ENCODE results near the gene METTL18.
"Not testable (repeated sequence)": the region's sequence is repeated elsewhere in the genome, so short reads cannot be mapped to it uniquely, and the experiment has no call there.

Gene METTL18

DNA sequence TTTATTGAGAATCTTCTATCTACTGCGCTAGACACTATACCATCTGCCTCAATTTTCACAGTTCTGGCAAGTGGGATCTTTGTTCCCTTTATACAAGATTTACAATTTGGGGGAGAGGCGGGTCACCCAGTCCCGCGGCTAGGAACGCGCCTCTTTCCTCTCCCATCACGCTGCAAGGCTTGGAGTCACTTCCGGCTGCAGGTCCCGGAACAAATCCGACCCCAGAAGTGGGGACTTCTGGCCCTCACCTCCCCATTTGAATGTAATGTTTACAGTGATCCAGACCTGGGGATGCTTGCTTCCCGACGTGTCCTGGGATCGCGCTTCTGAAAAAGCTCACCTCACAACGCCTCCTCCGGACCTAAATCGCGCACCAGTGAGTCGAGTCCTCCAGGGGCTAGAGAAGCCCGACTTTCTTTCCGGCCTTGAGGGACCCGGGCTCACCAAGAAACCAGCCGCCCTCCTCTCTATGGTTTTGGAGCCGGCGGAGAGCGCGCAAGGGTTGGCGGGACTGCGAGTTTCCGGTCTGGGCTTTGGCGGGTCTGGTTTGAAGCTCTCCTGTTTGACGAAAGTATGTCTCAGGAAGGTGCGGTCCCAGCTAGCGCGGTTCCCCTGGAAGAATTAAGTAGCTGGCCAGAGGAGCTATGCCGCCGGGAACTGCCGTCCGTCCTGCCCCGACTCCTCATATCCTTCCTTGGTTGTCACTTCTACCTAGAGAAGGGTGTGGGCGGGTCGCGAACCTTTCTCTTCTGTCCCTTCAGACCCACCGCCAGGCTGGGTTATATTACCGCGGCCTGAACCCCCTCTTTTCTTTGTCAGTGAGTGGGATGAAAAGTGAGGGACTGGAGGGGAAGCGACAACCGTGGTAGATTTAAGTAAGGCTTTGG is at the start of gene METTL18:
TSS of gene METTL18 (minus strand) at position 378 of the 887 bp plus-strand sequence. CDS start 1,212 bp downstream, outside the sequence.
- peak; percentile 88 for DNase-seq (ENCODE audit: low read depth)

DNA sequence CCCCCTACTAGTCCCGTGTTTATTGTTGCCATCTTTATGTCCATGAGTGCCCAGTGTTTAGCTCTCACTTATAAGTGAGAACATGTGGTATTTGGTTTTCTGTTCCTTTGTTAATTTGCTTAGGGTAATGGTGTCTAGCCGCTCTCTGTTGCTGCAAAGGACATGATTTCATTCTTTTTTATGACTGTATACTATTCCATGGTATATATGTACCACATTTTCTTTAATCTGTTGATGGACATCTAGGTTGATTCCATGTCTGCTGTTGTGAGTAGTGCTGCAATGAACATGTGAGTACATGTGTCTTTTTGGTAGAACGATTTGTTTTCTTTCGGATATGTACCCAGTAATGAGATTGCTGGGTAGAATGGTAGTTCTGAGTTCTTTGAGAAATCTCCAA is 44.2 kb upstream of the METTL18 start:
- DNase-seq (ENCODE audit: low read depth): no peak

DNA sequence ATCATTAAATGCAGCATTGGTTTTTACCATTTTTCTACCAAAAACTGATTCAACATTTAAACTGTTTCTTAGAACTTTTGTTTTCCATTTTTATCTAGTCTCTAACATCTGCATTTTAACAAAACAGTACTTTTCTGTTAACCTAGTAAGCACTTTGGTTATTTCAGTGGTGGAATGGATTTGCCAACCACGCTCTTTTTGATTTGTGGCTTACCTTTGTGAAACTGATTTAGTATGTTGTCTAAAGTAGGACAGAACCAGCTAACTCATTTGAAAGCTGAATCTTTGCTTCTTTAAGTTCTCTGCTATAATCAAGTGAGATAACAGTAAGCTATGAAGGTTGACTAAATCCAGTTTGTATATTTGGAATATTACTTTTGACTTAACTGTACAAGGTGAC is 41.5 kb upstream of the METTL18 start:
- DNase-seq (ENCODE audit: low read depth): no peak

DNA sequence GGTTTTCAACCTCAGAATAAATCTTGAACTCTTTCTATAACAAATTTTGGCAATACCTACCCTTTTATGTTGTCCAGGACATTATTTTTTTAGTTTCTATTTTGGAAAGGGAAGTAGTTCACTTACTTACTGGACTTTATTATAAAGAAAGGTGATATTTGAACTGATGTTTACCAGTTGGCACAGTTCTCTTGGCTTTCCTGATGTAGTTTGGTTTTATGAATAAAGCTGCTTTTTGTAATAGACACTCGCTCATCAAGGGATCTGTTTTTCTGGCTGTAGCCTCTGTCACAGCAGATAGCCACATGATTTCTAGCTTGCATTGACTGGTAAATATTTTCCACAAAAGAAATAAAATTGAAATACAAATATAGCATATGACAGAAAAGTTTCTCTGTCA is 40.9 kb upstream of the METTL18 start:
- DNase-seq (ENCODE audit: low read depth): no peak

DNA sequence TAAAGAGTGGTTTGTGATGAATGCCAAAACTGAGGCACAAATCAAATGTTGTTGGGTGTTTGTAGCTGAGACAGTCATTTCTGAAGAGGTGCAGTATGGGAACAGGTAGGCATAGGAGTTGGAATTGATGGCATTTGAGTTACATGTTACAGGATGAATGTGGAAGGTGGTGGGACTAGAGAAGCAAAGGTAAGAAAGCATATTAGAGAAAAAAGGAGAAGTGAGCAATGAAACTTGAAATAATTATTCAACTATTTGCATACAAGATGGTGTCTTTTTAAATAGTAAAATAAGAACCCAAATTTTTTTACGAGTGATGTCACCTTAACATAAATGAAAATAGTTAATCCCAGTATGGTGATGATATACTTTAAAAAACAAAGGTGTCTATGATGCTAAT is 40.2 kb upstream of the METTL18 start:
- DNase-seq (ENCODE audit: low read depth): no peak

DNA sequence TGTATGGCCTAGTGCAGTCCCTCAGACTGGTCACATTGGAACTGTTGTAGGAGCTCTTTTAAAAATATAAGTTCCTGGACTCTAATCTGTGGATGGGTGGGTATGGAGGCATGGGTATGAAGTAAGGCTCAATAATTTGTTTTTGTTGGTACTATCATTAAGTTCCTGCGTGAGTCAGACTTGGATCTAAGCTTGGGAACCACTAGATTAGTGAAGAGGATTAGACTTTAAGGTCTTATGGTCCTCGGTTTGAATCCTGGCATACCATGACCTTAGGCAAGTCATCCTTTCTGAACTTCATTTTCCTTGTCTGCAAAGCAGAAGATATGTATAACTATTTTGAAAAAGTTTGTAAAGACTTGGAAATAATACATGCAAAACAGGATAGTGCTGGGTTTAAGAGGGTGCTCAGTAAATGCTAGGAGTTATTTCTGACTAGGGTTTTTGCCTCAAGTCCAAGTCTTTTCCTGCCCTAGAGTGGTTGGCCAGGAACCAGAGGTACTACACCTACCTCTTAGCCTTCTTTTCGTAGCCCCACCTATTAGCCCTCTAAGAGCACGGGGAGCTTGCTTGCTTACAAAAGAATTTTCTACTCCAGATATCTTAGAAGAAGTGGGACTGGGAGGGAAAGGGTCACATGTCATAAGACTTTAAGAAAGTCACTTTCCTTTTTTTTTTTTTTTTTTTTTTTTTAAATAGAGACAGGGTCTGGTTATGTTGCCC is 38.6 kb upstream of the METTL18 start:
- no peak for DNase-seq (ENCODE audit: low read depth)

DNA sequence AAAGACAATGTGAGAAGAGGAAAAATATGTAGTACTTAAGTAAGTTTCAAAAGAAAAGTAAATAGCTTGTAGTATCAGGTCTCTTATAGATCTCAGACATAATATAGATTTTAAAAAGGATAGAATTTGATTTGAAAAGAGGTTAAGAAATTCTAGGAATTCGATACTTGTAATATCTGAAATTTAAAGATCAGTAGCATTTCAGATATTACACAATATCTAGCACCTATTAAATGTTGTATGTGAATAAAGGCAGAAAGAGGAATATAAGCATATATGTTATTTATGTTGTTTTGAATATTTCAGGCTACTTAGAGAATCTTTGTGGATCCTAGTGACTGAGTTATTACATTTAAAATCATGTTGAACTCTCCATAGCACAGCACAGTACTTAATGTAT is 35.0 kb upstream of the METTL18 start:
- no peak for DNase-seq (ENCODE audit: low read depth)

DNA sequence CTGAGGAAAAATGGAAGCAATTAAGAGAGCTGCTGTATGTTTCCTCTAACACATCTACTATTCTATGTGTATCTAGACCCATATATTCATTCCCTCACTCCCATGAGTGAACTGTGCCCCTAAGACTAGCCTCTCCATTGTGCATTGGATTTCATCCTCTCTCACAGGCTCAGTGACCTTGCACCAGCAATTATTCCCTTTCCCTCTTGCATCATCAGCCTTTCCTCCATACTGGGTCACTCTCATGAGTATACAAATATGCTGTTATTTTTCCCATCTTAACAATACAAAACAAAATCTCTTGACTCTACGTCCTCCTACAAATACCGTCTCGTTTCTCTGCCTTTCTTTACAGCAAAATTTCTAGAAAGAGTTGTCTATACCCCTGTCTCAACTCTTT is 29.4 kb upstream of the METTL18 start:
- no peak for DNase-seq (ENCODE audit: low read depth)

DNA sequence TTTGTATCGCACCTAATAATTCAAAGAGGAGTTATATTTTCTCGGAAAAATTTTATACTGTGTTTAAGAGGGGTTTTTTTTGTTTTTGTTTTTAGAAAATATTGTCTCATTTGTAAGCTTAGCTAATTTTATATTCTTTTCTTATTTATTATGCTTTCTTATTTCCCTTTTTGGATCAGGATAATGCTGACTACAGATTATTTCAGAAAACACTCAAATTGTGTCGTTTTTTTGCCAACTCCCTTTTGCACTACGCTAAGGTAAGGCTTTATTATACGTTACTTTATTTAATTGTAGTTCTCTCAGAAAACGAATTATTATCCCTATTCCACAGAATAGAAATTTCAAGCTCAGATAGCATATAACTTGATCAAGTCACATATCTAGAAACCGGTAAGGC is 26.8 kb upstream of the METTL18 start:
- no peak for DNase-seq (ENCODE audit: low read depth)

DNA sequence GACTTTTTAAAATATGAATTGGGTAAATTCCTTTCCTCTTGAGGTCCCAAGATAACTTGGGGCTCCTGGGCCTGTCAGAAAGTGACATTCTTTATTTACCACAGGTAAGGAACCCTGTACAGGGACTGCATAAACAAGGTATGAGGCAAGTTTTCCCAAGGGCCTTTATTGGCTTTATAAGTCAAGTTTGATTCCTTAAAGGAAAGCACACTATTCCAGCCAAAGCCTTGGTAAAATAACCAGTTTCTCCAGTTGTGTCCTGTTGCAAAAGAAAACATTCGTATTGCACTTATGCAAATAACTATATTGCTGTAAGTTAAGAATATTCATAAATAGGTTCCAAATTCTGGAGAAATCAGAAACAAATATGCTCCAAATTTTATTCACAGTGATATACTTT is 21.9 kb upstream of the METTL18 start:
- no peak for DNase-seq (ENCODE audit: low read depth)

DNA sequence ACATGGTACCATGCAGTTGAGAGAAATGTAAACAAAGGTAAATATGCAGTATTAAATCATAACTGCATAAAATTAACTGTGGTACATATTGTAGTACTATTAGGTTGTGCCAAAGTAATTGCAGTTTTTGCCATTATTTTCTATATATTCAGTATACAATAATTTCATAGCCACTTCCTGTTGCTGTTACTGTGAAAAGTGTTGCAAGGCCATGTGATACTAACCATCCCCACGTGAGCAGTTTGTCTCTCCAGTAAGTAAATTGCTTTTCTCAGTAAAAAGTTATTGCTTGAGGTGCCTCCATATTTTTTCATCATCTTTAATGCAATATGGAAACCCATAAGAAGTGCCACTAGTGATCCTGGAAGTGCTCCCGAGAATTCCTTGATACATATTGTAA is 19.6 kb upstream of the METTL18 start:
- no peak for DNase-seq (ENCODE audit: low read depth)

DNA sequence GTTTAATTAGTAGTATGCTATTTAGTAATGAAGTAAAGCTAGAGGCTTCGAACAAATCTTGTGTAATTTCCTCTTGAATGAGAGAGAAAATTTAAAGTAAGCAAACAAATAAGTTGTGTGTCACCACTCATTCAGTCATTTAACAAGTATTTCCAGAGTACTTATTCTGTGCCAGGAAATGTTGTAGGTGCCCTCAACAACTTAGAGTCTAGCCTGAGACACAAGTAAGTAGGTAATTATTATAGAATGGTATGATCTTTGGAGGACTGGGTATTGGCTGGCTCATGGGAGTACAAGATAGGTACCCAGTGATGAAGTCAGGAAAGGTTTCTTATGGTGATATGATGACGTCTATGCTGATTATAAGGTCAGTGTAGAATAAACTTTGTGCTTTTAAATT is 17.4 kb upstream of the METTL18 start:
- DNase-seq (ENCODE audit: low read depth): no peak

DNA sequence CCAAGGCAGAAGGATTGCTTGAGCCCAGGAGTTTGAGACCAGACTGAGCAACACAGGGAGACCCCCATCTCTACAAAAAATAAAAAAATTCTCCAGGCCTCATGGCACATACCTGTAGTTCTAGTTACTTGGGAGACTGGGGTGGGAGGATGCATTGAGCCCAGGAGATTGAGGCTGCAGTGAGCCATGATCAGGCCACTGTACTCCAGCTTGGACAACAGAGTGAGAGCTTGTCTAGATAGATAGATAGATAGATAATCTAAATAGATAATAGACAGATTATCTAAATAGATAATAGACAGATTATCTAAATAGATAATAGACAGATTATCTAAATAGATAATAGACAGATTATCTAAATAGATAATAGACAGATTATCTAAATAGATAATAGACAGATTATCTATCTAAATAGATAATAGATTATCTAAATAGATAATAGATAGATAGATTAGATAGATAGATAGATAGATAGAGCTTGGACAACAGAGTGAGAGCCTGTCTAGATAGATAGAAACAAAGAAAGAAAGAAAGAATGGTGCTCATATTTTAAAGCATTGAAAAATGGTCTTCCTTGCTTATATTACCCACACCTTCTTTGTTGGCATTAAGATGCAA is 16.8 kb upstream of the METTL18 start:
- DNase-seq (ENCODE audit: low read depth): not testable (repeated sequence)

DNA sequence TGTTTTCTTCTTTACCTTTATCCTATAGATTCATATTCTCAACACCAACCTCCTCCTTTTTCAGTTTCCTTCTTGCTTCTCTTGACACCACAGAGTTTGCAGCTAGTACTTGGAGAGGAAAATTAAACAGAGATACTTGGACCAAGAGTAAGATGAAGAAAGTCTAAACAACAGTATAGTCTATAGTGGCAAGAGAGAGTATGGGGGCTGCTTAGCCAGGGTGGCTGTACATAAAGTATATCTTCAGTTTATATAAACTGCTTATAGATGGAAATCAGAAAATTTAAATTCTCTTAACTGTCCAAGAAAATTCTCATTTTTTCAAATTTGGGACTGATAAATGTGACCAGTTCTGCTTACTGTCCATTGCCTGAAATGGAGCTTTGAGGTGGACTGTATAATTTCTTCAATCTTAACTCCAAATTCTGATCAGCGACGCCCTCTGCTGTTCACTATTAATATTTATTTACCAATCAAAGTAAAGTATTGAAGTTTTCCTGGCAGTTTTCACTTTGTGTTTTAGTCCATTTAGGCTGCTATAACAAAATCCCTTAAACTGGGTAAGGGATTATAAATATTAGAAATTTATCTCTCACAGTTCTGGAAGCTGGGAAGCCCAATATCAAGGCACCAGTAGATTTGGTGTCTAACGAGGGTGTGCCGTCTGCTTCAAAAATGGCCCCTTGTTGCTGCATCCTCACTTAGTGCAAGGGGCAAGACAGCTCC is 14.8 kb upstream of the METTL18 start:
- DNase-seq (ENCODE audit: low read depth): no peak

DNA sequence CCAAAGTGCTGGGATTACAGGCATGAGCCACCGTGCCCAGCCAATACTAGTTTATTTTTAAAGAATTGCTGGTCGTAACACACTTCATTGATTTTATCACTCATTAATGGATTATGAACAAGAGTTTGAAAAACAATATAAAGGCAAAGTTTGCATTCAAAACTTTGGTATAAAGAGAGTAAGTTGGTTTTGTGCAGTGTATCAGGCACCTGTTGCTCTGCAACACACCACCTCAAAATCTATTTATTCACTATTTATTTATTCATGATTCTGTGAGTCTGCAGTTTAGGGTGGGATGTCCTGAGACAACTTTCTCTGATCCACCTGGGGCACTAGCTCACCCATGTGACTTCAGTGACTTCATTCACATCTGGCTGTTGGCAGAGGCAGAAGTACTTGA is 10.2 kb upstream of the METTL18 start:
- no peak for DNase-seq (ENCODE audit: low read depth)

DNA sequence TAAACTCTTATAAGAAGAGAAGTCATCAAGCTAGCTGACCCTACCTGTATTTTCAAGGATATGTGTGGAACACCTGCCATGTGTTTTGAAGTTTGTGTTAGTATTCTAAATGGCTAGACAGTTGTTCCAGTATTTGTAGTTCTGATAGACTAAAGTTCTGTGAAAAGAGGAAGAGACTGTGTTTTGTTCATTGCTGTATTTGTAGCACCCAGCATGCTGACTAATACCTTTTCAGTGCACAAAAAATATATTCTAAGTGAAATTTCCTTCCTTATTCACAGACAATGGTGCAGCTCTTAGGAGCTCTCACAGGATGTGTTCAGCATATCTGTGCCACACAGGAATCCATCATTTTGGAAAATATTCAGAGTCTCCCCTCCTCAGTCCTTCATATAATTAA is 8.2 kb upstream of the METTL18 start:
- no peak for DNase-seq (ENCODE audit: low read depth)

DNA sequence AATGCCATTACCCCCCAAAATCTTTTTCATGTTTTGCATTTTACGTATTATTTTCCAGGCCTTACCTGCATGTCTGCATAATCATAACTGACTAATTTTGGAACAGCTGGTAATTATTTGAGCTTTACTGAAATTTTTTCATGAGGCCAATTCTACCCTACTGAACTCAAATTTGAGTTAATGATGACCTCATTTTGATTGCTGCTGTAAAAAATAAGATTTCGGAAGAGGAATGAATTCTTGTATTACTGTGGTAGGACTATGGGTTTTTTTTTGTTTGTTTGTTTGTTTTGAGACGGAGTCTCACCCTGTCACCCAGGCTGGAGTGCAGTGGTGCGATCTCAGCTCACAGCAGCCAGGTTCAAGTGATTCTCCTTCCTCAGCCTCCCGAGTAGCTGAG is 2.6 kb upstream of the METTL18 start:
- DNase-seq (ENCODE audit: low read depth): no peak

DNA sequence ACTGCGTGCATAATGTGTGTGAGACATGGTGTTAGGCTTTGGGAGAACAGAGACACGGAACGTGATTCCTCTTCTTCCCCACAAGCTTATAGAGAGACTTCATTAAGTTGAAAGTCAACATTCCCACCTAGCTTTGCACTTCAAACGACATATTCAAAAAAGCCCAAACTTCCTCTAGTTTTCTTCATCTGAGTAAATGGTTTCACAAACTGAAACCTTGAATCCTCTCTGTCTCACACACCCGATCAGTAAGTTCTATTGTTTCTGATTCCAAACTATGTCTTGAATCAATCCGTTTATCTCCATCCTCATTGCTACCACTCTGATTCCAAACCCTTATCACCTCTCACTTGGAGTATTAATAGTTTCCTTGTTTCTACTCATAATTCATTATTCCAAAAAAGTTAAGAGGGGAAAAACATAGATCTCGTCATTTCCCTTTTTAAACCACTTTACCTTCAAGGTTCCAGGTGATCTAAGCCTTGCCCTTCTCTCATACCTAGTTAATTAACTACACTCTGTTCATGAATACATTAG is 1.6 kb upstream of the METTL18 start:
- DNase-seq (ENCODE audit: low read depth): no peak

DNA sequence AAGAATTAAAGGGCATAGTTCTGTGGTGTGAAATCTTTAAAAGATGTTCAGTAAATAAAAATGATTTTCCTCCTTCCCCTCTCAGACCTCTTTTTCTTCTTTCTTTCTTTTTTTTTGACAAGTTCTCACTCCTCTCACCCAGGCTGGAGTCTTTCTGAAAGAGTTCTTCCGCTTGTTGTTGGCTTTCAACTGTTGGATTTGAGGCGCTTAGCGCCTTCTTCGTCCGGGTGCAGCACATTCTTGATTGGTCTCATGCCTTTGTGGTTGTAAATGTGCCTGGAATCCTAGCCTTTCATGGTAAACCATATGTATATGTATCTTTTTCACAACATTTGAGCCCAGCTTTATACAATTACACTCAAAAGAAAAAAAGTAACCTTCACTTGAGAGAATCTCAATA is 980 bp upstream of the METTL18 start:
- DNase-seq (ENCODE audit: low read depth): no peak

DNA sequence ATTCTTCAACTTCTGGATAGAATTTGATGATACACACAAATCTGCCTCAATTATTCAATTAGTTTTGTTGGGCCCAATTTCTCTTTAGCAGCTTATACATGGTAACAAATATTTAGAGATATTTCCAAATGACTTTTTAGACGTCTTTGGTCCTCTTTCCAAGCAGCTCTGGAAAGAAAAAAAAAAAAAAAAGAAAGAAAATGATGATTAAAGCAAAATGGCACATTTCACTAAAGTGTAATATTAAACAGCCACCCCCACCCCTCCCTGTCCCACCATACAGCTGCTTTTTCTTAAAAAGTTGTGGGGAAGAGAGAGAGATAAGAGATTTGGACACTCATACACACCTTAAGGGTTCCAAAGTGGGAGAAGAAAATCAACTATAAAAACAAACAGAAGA is 977 bp downstream of the METTL18 start:
- DNase-seq (ENCODE audit: low read depth): no peak

DNA sequence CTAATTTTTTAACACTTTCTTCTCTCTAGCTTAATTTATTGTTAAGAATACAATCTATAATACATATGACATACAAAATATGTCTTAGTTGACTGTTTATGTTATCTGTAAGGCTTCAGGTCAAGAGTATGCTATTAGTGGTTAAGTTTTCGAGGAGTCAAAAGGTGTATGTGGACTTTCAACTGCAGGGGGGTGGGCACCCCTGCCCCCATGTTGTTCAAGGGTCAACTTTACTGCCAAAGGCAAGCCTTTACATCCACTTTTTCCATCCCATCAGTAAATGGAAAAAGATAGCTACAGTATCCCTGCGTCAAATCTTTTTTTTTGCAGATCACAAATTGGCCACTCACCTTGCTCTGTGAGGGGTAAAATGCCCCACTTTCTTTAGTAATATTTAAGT is 6.3 kb downstream of the METTL18 start:
- no peak for DNase-seq (ENCODE audit: low read depth)

DNA sequence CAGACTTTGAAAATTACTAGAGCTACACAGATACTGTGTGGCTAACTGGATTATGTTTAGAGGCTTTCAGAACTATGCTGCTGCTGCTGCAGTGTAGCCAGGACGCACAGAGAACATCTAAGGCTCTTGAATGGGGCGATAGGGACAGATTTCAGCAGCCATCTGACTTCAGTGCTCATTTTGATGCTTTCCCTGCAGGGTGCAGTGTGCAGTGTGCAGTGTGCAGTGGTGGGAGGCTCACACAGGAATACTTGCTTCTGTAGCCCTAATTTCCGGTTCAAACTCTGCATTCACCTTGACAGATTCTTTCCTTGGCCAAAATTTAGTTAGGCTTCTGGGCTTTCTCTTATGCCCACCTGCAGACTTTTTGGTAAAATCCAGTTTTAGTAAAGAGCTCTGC is 7.7 kb downstream of the METTL18 start:
- DNase-seq (ENCODE audit: low read depth): no peak
